Measurements from ENCODE around the gene FSTL4. TPM values are rescaled to one million over a fixed set of nuclear protein-coding genes. Genes with fewer than 3 reads are reported as not detected.

The FSTL4 gene
- total RNA-seq, 4 donors from 2014 or later, result 0.27 to 1.6 (median 0.35) TPM; not detected in 1

GRCh38 chr5:133402775-133403174 lies 209.6 kb downstream of the FSTL4 start:
- Histone ChIP-seq H3K4me3 (no peak overlapping the region), H3K27ac (no peak overlapping the region), H3K4me1 (no peaks in the 10 kb centered on the region), H3K9me3 (no peaks in the 10 kb centered on the region), H3K27me3 (no peaks in the 10 kb centered on the region), H3K36me3 (no peaks in the 10 kb centered on the region)
- TF ChIP-seq POLR2A (IDR thresholded peaks at IDR 0.05) (no peak), CTCF (IDR thresholded peaks at IDR 0.05) (no peak)
- no peak for DNase-seq

- no peaks in the 10 kb centered on the region for H3K27me3 ChIP-seq
- TF ChIP-seq CTCF (IDR thresholded peaks at IDR 0.05), result no peak
- TF ChIP-seq POLR2A (IDR thresholded peaks at IDR 0.05), result no peak
- no peaks in the 10 kb centered on the region for H3K36me3 ChIP-seq
- H3K27ac ChIP-seq, result no peak overlapping the region
- H3K4me3 ChIP-seq, result no peak overlapping the region
- DNase-seq, result no peak
- H3K4me1 ChIP-seq, result no peaks in the 10 kb centered on the region
- H3K9me3 ChIP-seq, result no peaks in the 10 kb centered on the region
Observed at GRCh38 chr5:133401731-133402347, 210.5 kb downstream of the FSTL4 start.

GRCh38 chr5:133400831-133401351 lies 211.4 kb downstream of the FSTL4 start:
- Histone ChIP-seq H3K27me3 (no peaks in the 10 kb centered on the region), H3K4me1 (no peaks in the 10 kb centered on the region), H3K27ac (no peak overlapping the region), H3K4me3 (no peak overlapping the region), H3K9me3 (no peaks in the 10 kb centered on the region), H3K36me3 (no peaks in the 10 kb centered on the region)
- TF ChIP-seq CTCF (IDR thresholded peaks at IDR 0.05), result no peak
- no peak for TF ChIP-seq POLR2A (IDR thresholded peaks at IDR 0.05)
- no peak for DNase-seq

- no peak overlapping the region for H3K4me3 ChIP-seq
- H3K36me3 ChIP-seq, result no peaks in the 10 kb centered on the region
- H3K9me3 ChIP-seq, result no peaks in the 10 kb centered on the region
- no peak overlapping the region for H3K27ac ChIP-seq
- H3K4me1 ChIP-seq, result no peaks in the 10 kb centered on the region
- H3K27me3 ChIP-seq, result no peaks in the 10 kb centered on the region
- TF ChIP-seq POLR2A (IDR thresholded peaks at IDR 0.05), result no peak
- TF ChIP-seq CTCF (IDR thresholded peaks at IDR 0.05), result no peak
- DNase-seq, result no peak
Observed at GRCh38 chr5:133400120-133400519, 212.2 kb downstream of the FSTL4 start.

- no peaks in the 10 kb centered on the region for H3K27me3 ChIP-seq
- no peaks in the 10 kb centered on the region for H3K9me3 ChIP-seq
- no peak overlapping the region for H3K27ac ChIP-seq
- no peaks in the 10 kb centered on the region for H3K4me1 ChIP-seq
- no peak for DNase-seq
- no peak overlapping the region for H3K4me3 ChIP-seq
- no peak for TF ChIP-seq POLR2A (IDR thresholded peaks at IDR 0.05)
- TF ChIP-seq CTCF (IDR thresholded peaks at IDR 0.05), result no peak
- H3K36me3 ChIP-seq, result no peaks in the 10 kb centered on the region
Observed at GRCh38 chr5:133399247-133399891, 213.0 kb downstream of the FSTL4 start.

All from Peyer's patch (tissue), 4 donors.